Endothelial cell of umbilical vein (primary cell): ENCODE results near the gene LRCH1. TPM values are rescaled to one million over a fixed set of nuclear protein-coding genes. Genes with fewer than 3 reads are reported as not detected.

ENCODE experiments used
- BruUV-seq: library from RNA; stranded (reverse); fragments of 400-500 nt; replicated peaks from 2 replicates; lab custom pipeline; 2021; lab: Mats Ljungman, UMichigan
- CTCF ChIA-PET: fragments of 300-600, 350-600 bp; sonication (Branson Sonifier 250); formaldehyde crosslinking; loops from one replicate; lab custom pipeline; 2021; ENCODE audit warnings: antibody characterized with exemption, inconsistent platforms; lab: Charles Lee
- POLR2A ChIA-PET: fragments of 300-600, 350-600 bp; sonication (Branson Sonifier 250); formaldehyde crosslinking; loops from one replicate; lab custom pipeline; 2021; ENCODE audit warnings: antibody characterized with exemption, inconsistent platforms; lab: Charles Lee
- DNase-seq: peaks from one replicate; pipeline ENCODE4 v3.0.0-alpha.2; 2011; ENCODE audit warnings: low read depth, low spot score
- FAIRE-seq: peaks from 2 replicates; lab custom pipeline; 2011; peaks lifted over from hg19 to GRCh38; lab: Jason Lieb, UNC
- H2AFZ ChIP-seq: 2 replicates; pipeline ENCODE4 v1.6.0; 2012; ENCODE audit warnings: low read depth, low read length, control low read depth, inconsistent platforms
- H3K27ac ChIP-seq: 2 replicates; pipeline ENCODE4 v1.5.1; 2011; ENCODE audit warnings: low read depth, mild to moderate bottlenecking, control low read depth, low read length, moderate library complexity; ENCODE audit not compliant: insufficient read depth
- H3K27me3 ChIP-seq, 2 experiments: 2 replicates each; pipeline versions ENCODE4 v1.6.0 to v1.6.1; 2011; ENCODE audit warnings: low read length in 2 of 2, mixed read lengths in 1 of 2; ENCODE audit not compliant: control insufficient read depth in 2 of 2, insufficient read depth in 2 of 2
- H3K36me3 ChIP-seq, 2 experiments: 2 replicates in 1 of 2; 3 replicates in 1 of 2; pipeline ENCODE4 v1.5.1; 2011; ENCODE audit warnings: low read length in 2 of 2, mild to moderate bottlenecking in 1 of 2, moderate library complexity in 1 of 2; ENCODE audit not compliant: control insufficient read depth in 2 of 2, insufficient read depth in 2 of 2; ENCODE audit errors: extremely low read depth in 1 of 2
- H3K4me1 ChIP-seq: 3 replicates; pipeline ENCODE4 v1.5.1; 2011; ENCODE audit warnings: mild to moderate bottlenecking, low read length; ENCODE audit not compliant: control insufficient read depth, insufficient read depth; ENCODE audit errors: extremely low read depth
- H3K4me2 ChIP-seq: 2 replicates; pipeline ENCODE4 v1.6.1; 2011; ENCODE audit warnings: low read length, control low read depth, mixed read lengths; ENCODE audit not compliant: insufficient read depth
- H3K4me3 ChIP-seq, 3 experiments: fragments of 200-600 bp in 1 of 3; sonication (generic), shearing (Covaris generic) in 1 of 3; replicated peaks in 1 of 3; 2 replicates each; pipeline ENCODE4 v1.5.1; 2011 to 2016; ENCODE audit warnings: control low read depth in 3 of 3, low read length in 3 of 3, mild to moderate bottlenecking in 2 of 3, inconsistent platforms in 1 of 3, low read depth in 1 of 3, moderate library complexity in 1 of 3; ENCODE audit not compliant: insufficient read depth in 1 of 3
- H3K79me2 ChIP-seq: 2 replicates; pipeline ENCODE4 v1.6.0; 2012; ENCODE audit warnings: low read length, inconsistent platforms; ENCODE audit not compliant: control insufficient read depth, insufficient read depth
- H3K9ac ChIP-seq: replicated peaks from 2 replicates; pipeline ENCODE3; 2011; ENCODE audit warnings: low read length, control low read depth; ENCODE audit not compliant: insufficient read depth; ENCODE audit errors: extremely low read depth
- H3K9me1 ChIP-seq: replicated peaks from 3 replicates; pipeline ENCODE4 v1.6.0; 2011; ENCODE audit warnings: mild to moderate bottlenecking, low read length; ENCODE audit not compliant: control insufficient read depth, insufficient read depth; ENCODE audit errors: extremely low read depth
- H3K9me3 ChIP-seq: replicated peaks from 2 replicates; pipeline ENCODE4 v1.5.1; 2012; ENCODE audit warnings: low read length, inconsistent platforms; ENCODE audit not compliant: control insufficient read depth, insufficient read depth
- H4K20me1 ChIP-seq: replicated peaks from 2 replicates; pipeline ENCODE3; 2011; ENCODE audit warnings: mild to moderate bottlenecking, low read length; ENCODE audit not compliant: control insufficient read depth, insufficient read depth; ENCODE audit errors: extremely low read depth
- EZH2 ChIP-seq: IDR thresholded peaks from 2 replicates; pipeline ENCODE4 v1.6.1; 2012; ENCODE audit warnings: borderline replicate concordance, low read depth, mild to moderate bottlenecking, moderate library complexity, low read length, inconsistent platforms; ENCODE audit not compliant: severe bottlenecking
- FOS ChIP-seq: IDR thresholded peaks from 2 replicates; pipeline ENCODE4 v1.6.1; 2011; ENCODE audit warnings: mild to moderate bottlenecking, low read length, moderate library complexity, borderline replicate concordance; ENCODE audit not compliant: insufficient read depth
- GATA2 ChIP-seq: IDR thresholded peaks from 2 replicates; pipeline ENCODE4 v1.7.0; 2011; ENCODE audit warnings: low read depth, mild to moderate bottlenecking, moderate library complexity, mixed read lengths, low read length; ENCODE audit not compliant: insufficient read length, insufficient read depth
- JUN ChIP-seq: IDR thresholded peaks from 2 replicates; pipeline ENCODE4 v1.6.1; 2011; ENCODE audit warnings: borderline replicate concordance, low read depth; ENCODE audit not compliant: insufficient read length, insufficient read depth
- MAX ChIP-seq: IDR thresholded peaks from 2 replicates; pipeline ENCODE4 v1.6.1; 2011; ENCODE audit not compliant: insufficient read depth, insufficient read length
- MYC ChIP-seq: IDR thresholded peaks from one replicate; pipeline ENCODE4 v1.6.1; 2011; ENCODE audit warnings: mild to moderate bottlenecking, low read depth, low read length
- POLR2A ChIP-seq: IDR thresholded peaks from 2 replicates; pipeline ENCODE4 v1.6.1; 2012; ENCODE audit warnings: low read depth, mild to moderate bottlenecking, control low read depth, low read length
- POLR2AphosphoS5 ChIP-seq: IDR thresholded peaks from 2 replicates; pipeline ENCODE4 v1.6.1; 2012; ENCODE audit warnings: low read depth, mild to moderate bottlenecking, control low read depth, low read length, moderate library complexity; ENCODE audit not compliant: insufficient read depth
- dilution Hi-C: fragments of 300-500 bp; cut with MboI; formaldehyde crosslinking; loops from one replicate; pipeline ENCODE4 v1.15.0; 2019; ENCODE audit warnings: low sequenced_read_pairs; ENCODE audit not compliant: extremely low pct_ligation_motif_present
- intact Hi-C: fragments of 100-400 bp; cut with micrococcal nuclease; formaldehyde crosslinking; loops from one replicate; pipeline ENCODE4 v1.10.0; 2022
- polyA plus RNA-seq, 4 experiments: library from polyadenylated mRNA; depleted of rRNA in 3 of 4; stranded (reverse) in 3 of 4; unstranded in 1 of 4; fragments of >200 nt; gene quantifications; 2 replicates each; pipeline versions ENCODE4 v1.2.1 to v1.2.3, GENCODE V29; 2011 to 2012; ENCODE audit warnings: missing spikeins in 1 of 4
- total RNA-seq: library from RNA; stranded (reverse); gene quantifications from 2 replicates; pipeline ENCODE4 v1.2.3, GENCODE V29; 2021
- TF ChIP-seq, protein P1 (sequence below), 2 donors: IDR thresholded peaks; 1 replicate in 1 of 2; 2 replicates in 1 of 2; pipeline ENCODE4 v1.5.1; 2011; ENCODE audit warnings: low read length in 2 of 2, mild to moderate bottlenecking in 2 of 2, moderate library complexity in 2 of 2, control low read depth in 1 of 2, inconsistent platforms in 1 of 2, low read depth in 1 of 2; ENCODE audit not compliant: insufficient read depth in 1 of 2; ENCODE audit errors: extremely low read depth in 1 of 2

Gene LRCH1
- total and polyA plus RNA-seq, 2 donors (not counting 3 experiments of a cell fraction or from before 2014, with no cell fraction given), result 5.4 to 16.5 TPM

- no peak overlapping the region for H3K27ac ChIP-seq
- no peaks in the 10 kb centered on the region for H3K9me3 ChIP-seq
- H3K4me3 ChIP-seq, result no peak overlapping the region
- no peaks in the 10 kb centered on the region for H3K79me2 ChIP-seq
- H3K4me1 ChIP-seq, result no peaks in the 10 kb centered on the region
- TF ChIP-seq MYC (no peak), FOS (no peak), EZH2 (no peak), POLR2AphosphoS5 (no peak), GATA2 (no peak), JUN (no peak), POLR2A (no peak), MAX (no peak)
- TF ChIP-seq, protein P1, sequence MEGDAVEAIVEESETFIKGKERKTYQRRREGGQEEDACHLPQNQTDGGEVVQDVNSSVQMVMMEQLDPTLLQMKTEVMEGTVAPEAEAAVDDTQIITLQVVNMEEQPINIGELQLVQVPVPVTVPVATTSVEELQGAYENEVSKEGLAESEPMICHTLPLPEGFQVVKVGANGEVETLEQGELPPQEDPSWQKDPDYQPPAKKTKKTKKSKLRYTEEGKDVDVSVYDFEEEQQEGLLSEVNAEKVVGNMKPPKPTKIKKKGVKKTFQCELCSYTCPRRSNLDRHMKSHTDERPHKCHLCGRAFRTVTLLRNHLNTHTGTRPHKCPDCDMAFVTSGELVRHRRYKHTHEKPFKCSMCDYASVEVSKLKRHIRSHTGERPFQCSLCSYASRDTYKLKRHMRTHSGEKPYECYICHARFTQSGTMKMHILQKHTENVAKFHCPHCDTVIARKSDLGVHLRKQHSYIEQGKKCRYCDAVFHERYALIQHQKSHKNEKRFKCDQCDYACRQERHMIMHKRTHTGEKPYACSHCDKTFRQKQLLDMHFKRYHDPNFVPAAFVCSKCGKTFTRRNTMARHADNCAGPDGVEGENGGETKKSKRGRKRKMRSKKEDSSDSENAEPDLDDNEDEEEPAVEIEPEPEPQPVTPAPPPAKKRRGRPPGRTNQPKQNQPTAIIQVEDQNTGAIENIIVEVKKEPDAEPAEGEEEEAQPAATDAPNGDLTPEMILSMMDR (IDR thresholded peaks at IDR 0.05; ENCODE audit: extremely low read depth in 1 of 2, insufficient read depth in 1 of 2, low read depth in 1 of 2, low read length in 2 of 2), result no peak
- dilution Hi-C loops, result no loop called here
- ChIA-PET POLR2A (no interaction called here), CTCF (no interaction called here)
- no peak for FAIRE-seq
- no peak for DNase-seq
- no TSS peak for BruUV-seq
- H3K9me1 ChIP-seq, result no peaks in the 10 kb centered on the region
- H3K4me2 ChIP-seq, result no peak overlapping the region
- no peaks in the 10 kb centered on the region for H3K36me3 ChIP-seq
- no peak overlapping the region for H2AFZ ChIP-seq
- no peaks in the 10 kb centered on the region for H4K20me1 ChIP-seq
- peaks cover 14 to 31% of the 10 kb centered on the region in 2 experiments for H3K27me3 ChIP-seq
- no peak overlapping the region for H3K9ac ChIP-seq
- intact Hi-C loops, result no loop called here
These were observed 26.8 kb upstream of the LRCH1 start for GRCh38 chr13:46526100-46526735.
